ENCODE data around the gene CCNY. TPM values are rescaled to one million over a fixed set of nuclear protein-coding genes. Genes with fewer than 3 reads are reported as not detected.

CCNY gene
- total RNA-seq, 1 experiment from 2014 or later, result 59.1 TPM

DNA sequence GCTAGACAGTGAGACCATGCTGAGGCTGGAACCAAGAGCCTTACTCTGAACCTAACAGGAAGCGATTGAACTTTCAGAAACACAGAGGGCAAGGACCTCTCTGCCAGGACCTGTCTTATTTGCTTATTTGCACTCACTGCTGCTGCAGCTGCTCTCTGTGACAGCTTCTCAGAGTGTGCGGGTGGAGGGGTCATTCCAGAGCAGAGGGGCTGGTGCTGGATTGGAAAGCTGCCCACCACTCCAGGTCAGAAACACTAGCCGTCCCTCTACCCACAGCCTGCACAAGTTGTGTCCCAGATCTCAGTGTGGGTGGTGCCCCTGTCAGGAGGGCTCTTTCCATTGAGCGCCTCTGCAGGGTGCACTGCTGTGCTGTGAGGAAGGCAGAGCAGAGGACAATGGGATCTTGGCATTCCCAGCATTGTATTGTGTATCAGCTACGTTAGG, 126.2 kb downstream of the CCNY start:
- Mint-ChIP-seq H3K4me3 (ENCODE audit: low read depth, unreplicated experiment) (no peak overlapping the region), H3K9me3 (ENCODE audit: low read depth, unreplicated experiment) (no peaks in the 10 kb centered on the region), H3K36me3 (ENCODE audit: insufficient read depth, unreplicated experiment) (no peaks in the 10 kb centered on the region), H3K4me1 (ENCODE audit: low read depth, unreplicated experiment) (peaks cover 42% of the 10 kb centered on the region), H3K27me3 (ENCODE audit: unreplicated experiment) (no peaks in the 10 kb centered on the region), H3K27ac (ENCODE audit: unreplicated experiment) (no peak overlapping the region)
- TF ChIP-seq, protein P1, sequence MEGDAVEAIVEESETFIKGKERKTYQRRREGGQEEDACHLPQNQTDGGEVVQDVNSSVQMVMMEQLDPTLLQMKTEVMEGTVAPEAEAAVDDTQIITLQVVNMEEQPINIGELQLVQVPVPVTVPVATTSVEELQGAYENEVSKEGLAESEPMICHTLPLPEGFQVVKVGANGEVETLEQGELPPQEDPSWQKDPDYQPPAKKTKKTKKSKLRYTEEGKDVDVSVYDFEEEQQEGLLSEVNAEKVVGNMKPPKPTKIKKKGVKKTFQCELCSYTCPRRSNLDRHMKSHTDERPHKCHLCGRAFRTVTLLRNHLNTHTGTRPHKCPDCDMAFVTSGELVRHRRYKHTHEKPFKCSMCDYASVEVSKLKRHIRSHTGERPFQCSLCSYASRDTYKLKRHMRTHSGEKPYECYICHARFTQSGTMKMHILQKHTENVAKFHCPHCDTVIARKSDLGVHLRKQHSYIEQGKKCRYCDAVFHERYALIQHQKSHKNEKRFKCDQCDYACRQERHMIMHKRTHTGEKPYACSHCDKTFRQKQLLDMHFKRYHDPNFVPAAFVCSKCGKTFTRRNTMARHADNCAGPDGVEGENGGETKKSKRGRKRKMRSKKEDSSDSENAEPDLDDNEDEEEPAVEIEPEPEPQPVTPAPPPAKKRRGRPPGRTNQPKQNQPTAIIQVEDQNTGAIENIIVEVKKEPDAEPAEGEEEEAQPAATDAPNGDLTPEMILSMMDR (IDR thresholded peaks at IDR 0.05; ENCODE audit: unreplicated experiment), result no peak
- no peak for DNase-seq
- intact Hi-C loops (cut with micrococcal nuclease; ENCODE audit: unreplicated experiment), result no loop called here
- BruUV-seq (replicated peaks), result no TSS peak
- CTCF ChIA-PET, result no interaction called here

GRCh38 chr10:35463105-35463867, 127.0 kb downstream of the CCNY start:
- no peak overlapping the region for H3K27ac Mint-ChIP-seq (ENCODE audit: unreplicated experiment)
- intact Hi-C loops (cut with micrococcal nuclease; ENCODE audit: unreplicated experiment), result no loop called here
- H3K4me3 Mint-ChIP-seq (ENCODE audit: low read depth, unreplicated experiment), result no peak overlapping the region
- CTCF ChIA-PET, result interaction anchor here (0.6 kb wide), 1 partner anchor 137 kb away, joined by 4 read pairs; no protein-coding TSS in a partner anchor
- no peaks in the 10 kb centered on the region for H3K9me3 Mint-ChIP-seq (ENCODE audit: low read depth, unreplicated experiment)
- no TSS peak for BruUV-seq (replicated peaks)
- TF ChIP-seq, protein P1 (IDR thresholded peaks at IDR 0.05; ENCODE audit: unreplicated experiment), result no peak
- H3K27me3 Mint-ChIP-seq (ENCODE audit: unreplicated experiment), result no peaks in the 10 kb centered on the region
- no peaks in the 10 kb centered on the region for H3K36me3 Mint-ChIP-seq (ENCODE audit: insufficient read depth, unreplicated experiment)
- H3K4me1 Mint-ChIP-seq (ENCODE audit: low read depth, unreplicated experiment), result peaks cover 42% of the 10 kb centered on the region
- no peak for DNase-seq

DNA sequence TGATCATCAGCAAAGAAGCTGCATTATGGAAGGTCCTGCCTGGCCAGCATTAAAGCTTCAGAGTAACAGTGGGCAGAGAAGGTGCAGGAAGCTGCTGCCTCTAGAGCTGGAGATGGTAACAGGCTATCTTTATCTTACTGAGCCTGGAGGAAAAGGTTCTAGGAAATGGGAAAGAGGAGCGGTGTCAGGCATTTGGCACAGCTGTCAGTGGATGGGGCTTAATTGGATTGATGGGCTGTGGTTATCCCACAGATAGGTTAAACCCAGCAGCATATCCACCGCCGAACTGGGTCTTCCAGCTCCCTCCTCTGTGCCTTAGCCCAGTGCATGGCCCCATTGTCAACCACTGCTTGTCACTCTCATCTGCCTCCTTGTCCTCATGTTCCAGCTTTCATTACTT, 127.6 kb downstream of the CCNY start:
- peaks cover 42% of the 10 kb centered on the region for H3K4me1 Mint-ChIP-seq (ENCODE audit: low read depth, unreplicated experiment)
- TF ChIP-seq, protein P1 (IDR thresholded peaks at IDR 0.05; ENCODE audit: unreplicated experiment), result no peak
- no TSS peak for BruUV-seq (replicated peaks)

DNA sequence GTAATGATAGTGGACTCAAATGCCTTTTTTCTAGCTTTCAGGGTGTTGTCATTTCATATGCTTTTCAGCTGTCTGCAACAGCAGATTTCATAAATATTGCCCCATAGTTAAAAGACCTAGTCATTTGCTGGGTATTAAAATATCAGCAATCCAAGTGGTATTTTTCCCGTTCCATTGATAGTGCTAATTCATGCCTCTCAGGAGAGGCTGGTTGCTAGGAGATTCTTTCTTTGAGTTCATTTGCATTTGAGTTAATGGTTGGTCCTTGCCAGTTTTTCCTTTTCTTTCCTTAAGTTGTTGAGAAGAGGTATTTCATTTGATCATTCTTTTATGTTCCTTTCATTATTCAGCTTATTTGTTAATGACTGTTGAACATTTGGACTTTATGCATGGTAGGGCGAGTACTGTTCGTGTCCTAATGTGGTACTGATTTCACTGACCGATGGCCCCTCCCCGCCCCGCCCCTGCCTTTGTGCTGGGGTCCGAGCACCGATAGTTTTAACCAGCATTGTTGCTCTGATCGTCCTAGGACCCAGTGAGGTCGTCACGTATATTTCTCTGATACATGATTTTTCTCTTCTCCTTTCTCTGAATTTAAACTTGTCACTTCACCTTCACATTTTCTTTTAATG, 128.6 kb downstream of the CCNY start:
- Mint-ChIP-seq H3K9me3 (ENCODE audit: low read depth, unreplicated experiment) (no peaks in the 10 kb centered on the region), H3K4me3 (ENCODE audit: low read depth, unreplicated experiment) (no peak overlapping the region), H3K27ac (ENCODE audit: unreplicated experiment) (no peak overlapping the region), H3K4me1 (ENCODE audit: low read depth, unreplicated experiment) (peaks cover 47% of the 10 kb centered on the region), H3K36me3 (ENCODE audit: insufficient read depth, unreplicated experiment) (no peaks in the 10 kb centered on the region), H3K27me3 (ENCODE audit: unreplicated experiment) (no peaks in the 10 kb centered on the region)
- TF ChIP-seq, protein P1 (IDR thresholded peaks at IDR 0.05; ENCODE audit: unreplicated experiment), result no peak
- CTCF ChIA-PET, result no interaction called here
- BruUV-seq (replicated peaks), result no TSS peak
- DNase-seq, result no peak
- intact Hi-C loops (cut with micrococcal nuclease; ENCODE audit: unreplicated experiment), result no loop called here

More for the DNA sequence above, 127.6 kb downstream of the CCNY start:
- intact Hi-C loops (cut with micrococcal nuclease; ENCODE audit: unreplicated experiment), result no loop called here
- no peaks in the 10 kb centered on the region for H3K36me3 Mint-ChIP-seq (ENCODE audit: insufficient read depth, unreplicated experiment)
- CTCF ChIA-PET, result interaction anchor here (0.6 kb wide), 1 partner anchor 137 kb away, joined by 4 read pairs; no protein-coding TSS in a partner anchor
- DNase-seq, result no peak
- H3K27me3 Mint-ChIP-seq (ENCODE audit: unreplicated experiment), result no peaks in the 10 kb centered on the region
- H3K9me3 Mint-ChIP-seq (ENCODE audit: low read depth, unreplicated experiment), result no peaks in the 10 kb centered on the region
- H3K27ac Mint-ChIP-seq (ENCODE audit: unreplicated experiment), result no peak overlapping the region
- no peak overlapping the region for H3K4me3 Mint-ChIP-seq (ENCODE audit: low read depth, unreplicated experiment)

Data from Calu3 (cell line).